CD4-positive, CD25-positive, alpha-beta regulatory T cell (primary cell): ENCODE results near the gene GPR3. TPM values are rescaled to one million over a fixed set of nuclear protein-coding genes. Genes with fewer than 3 reads are reported as not detected.

Source experiments
- ATAC-seq, 2 donors: fragments of 150-1000 bp; cut with Tn5 transposase; one replicate each; pipeline ENCODE4 v1.10.0; 2021; ENCODE audit warnings: low read depth in 2 of 2, moderate number of reproducible peaks in 2 of 2, moderate library complexity in 1 of 2
- DNase-seq, 3 donors: peaks; one replicate each; pipeline versions ENCODE4 v3.0.0 to v3.0.0-alpha.2; 2012 to 2022; ENCODE audit warnings: mixed read lengths in 1 of 3
- H3K27ac ChIP-seq: one replicate; pipeline ENCODE4 v1.7.0; 2013; ENCODE audit warnings: mild to moderate bottlenecking, low read length; ENCODE audit not compliant: insufficient read depth, poor library complexity, severe bottlenecking
- H3K27me3 ChIP-seq: one replicate; pipeline ENCODE4 v1.7.0; 2013; ENCODE audit warnings: low read length; ENCODE audit not compliant: control insufficient read depth, insufficient read depth
- H3K36me3 ChIP-seq: one replicate; pipeline ENCODE4 v1.7.0; 2013; ENCODE audit warnings: mild to moderate bottlenecking, low read length, moderate library complexity; ENCODE audit not compliant: control insufficient read depth, insufficient read depth
- H3K4me1 ChIP-seq: 2 replicates; pipeline ENCODE4 v1.7.0; 2013; ENCODE audit warnings: mild to moderate bottlenecking, low read length; ENCODE audit not compliant: insufficient read depth, control insufficient read depth, poor library complexity, severe bottlenecking
- H3K4me3 ChIP-seq: one replicate; pipeline ENCODE4 v1.7.0; 2013; ENCODE audit warnings: low read depth, mild to moderate bottlenecking, low read length, moderate library complexity
- H3K9me3 ChIP-seq, 2 experiments: 1 replicate in 1 of 2; 2 replicates in 1 of 2; pipeline ENCODE4 v1.7.0; 2013; ENCODE audit warnings: low read length in 2 of 2, mild to moderate bottlenecking in 1 of 2, moderate library complexity in 1 of 2; ENCODE audit not compliant: control insufficient read depth in 2 of 2
- H3K27ac Mint-ChIP-seq, 3 donors: one replicate each; pipeline ENCODE4 v1.8.0; 2020 to 2022; ENCODE audit warnings: mild to moderate bottlenecking in 3 of 3, mixed read lengths in 3 of 3, moderate library complexity in 2 of 3
- H3K27me3 Mint-ChIP-seq: one replicate; pipeline ENCODE4 v1.8.0; 2022; ENCODE audit warnings: mild to moderate bottlenecking, mixed read lengths
- H3K36me3 Mint-ChIP-seq: one replicate; pipeline ENCODE4 v1.8.0; 2020; ENCODE audit warnings: mixed read lengths
- H3K4me1 Mint-ChIP-seq, 4 donors: one replicate each; pipeline ENCODE4 v1.8.0; 2020 to 2022; ENCODE audit warnings: mixed read lengths in 4 of 4, mild to moderate bottlenecking in 1 of 4
- H3K4me3 Mint-ChIP-seq, 4 donors: one replicate each; pipeline ENCODE4 v1.8.0; 2020 to 2022; ENCODE audit warnings: mild to moderate bottlenecking in 4 of 4, mixed read lengths in 4 of 4, moderate library complexity in 3 of 4
- H3K9me3 Mint-ChIP-seq, 7 donors: one replicate each; pipeline ENCODE4 v1.8.0; 2020 to 2022; ENCODE audit warnings: mixed read lengths in 7 of 7, mild to moderate bottlenecking in 3 of 7, moderate library complexity in 2 of 7
- polyA plus RNA-seq, 4 donors: library from polyadenylated mRNA; unstranded; fragments of 300-500 nt; fragmentation: Illumina TruSeq; gene quantifications; one replicate each; pipeline ENCODE4 v1.2.3, GENCODE V29; 2021
- total RNA-seq: library from RNA; stranded (reverse); gene quantifications from one replicate; pipeline ENCODE4 v1.2.3, GENCODE V29; 2022

Gene GPR3
- total and polyA plus RNA-seq, 5 donors from 2014 or later, result 0.07 to 0.47 (median 0.21) TPM; not detected in 2

- peak in 2 of 3 donors; percentile 33 to 49 for DNase-seq
- Histone ChIP-seq H3K9me3 (no peaks in the 10 kb centered on the region), H3K4me3 (no peak overlapping the region)
Observed at GRCh38 chr1:27348861-27349783, 43.3 kb upstream of the GPR3 start.

GRCh38 chr1:27349784-27350662 is 42.4 kb upstream of the GPR3 start:
- H3K4me3 Mint-ChIP-seq, result peak overlapping the region in 2 of 4 donors; percentile 15 to 29
- Histone ChIP-seq H3K36me3 (peaks cover 29% of the 10 kb centered on the region), H3K9me3 (no peaks in the 10 kb centered on the region), H3K27ac (no peak overlapping the region), H3K4me3 (no peak overlapping the region), H3K4me1 (peaks cover 25% of the 10 kb centered on the region), H3K27me3 (no peaks in the 10 kb centered on the region)
- H3K27ac Mint-ChIP-seq, result peak overlapping the region in 1 of 3 donors; percentile 26
- ATAC-seq, result peak in 1 of 2 donors; percentile 41
- no peaks in the 10 kb centered on the region for H3K9me3 Mint-ChIP-seq
- H3K4me1 Mint-ChIP-seq, result peaks cover 0 to 30% (median 6%) of the 10 kb centered on the region in 4 donors
- no peaks in the 10 kb centered on the region for H3K27me3 Mint-ChIP-seq
- peaks cover 20% of the 10 kb centered on the region for H3K36me3 Mint-ChIP-seq
- DNase-seq, result no peak

More at GRCh38 chr1:27348861-27349783, 43.3 kb upstream of the GPR3 start:
- peak overlapping the region in 3 of 4 donors; percentile 41 to 69 (median 68) for H3K4me3 Mint-ChIP-seq
- Histone ChIP-seq H3K27ac (peak overlapping the region; percentile 30), H3K4me1 (peaks cover 32% of the 10 kb centered on the region), H3K36me3 (peaks cover 30% of the 10 kb centered on the region), H3K27me3 (no peaks in the 10 kb centered on the region)
- H3K27ac Mint-ChIP-seq, result peak overlapping the region; percentile 14 to 65 (median 36)
- H3K4me1 Mint-ChIP-seq, result peaks cover 0 to 35% (median 9%) of the 10 kb centered on the region in 4 donors
- peak; percentile 70 to 78 for ATAC-seq
- H3K9me3 Mint-ChIP-seq, result no peaks in the 10 kb centered on the region
- no peaks in the 10 kb centered on the region for H3K27me3 Mint-ChIP-seq
- peaks cover 24% of the 10 kb centered on the region for H3K36me3 Mint-ChIP-seq

GRCh38 chr1:27350663-27351540 is 41.5 kb upstream of the GPR3 start:
- Mint-ChIP-seq H3K27ac (no peak overlapping the region), H3K4me1 (peaks cover 0 to 31% (median 11%) of the 10 kb centered on the region in 4 donors), H3K36me3 (peaks cover 20% of the 10 kb centered on the region), H3K27me3 (no peaks in the 10 kb centered on the region), H3K9me3 (no peaks in the 10 kb centered on the region), H3K4me3 (peak overlapping the region in 2 of 4 donors; percentile 15 to 29)
- Histone ChIP-seq H3K36me3 (peaks cover 22% of the 10 kb centered on the region), H3K4me3 (no peak overlapping the region), H3K27me3 (no peaks in the 10 kb centered on the region), H3K9me3 (no peaks in the 10 kb centered on the region), H3K4me1 (peaks cover 26% of the 10 kb centered on the region), H3K27ac (no peak overlapping the region)
- ATAC-seq (no peak), DNase-seq (no peak)

DNA sequence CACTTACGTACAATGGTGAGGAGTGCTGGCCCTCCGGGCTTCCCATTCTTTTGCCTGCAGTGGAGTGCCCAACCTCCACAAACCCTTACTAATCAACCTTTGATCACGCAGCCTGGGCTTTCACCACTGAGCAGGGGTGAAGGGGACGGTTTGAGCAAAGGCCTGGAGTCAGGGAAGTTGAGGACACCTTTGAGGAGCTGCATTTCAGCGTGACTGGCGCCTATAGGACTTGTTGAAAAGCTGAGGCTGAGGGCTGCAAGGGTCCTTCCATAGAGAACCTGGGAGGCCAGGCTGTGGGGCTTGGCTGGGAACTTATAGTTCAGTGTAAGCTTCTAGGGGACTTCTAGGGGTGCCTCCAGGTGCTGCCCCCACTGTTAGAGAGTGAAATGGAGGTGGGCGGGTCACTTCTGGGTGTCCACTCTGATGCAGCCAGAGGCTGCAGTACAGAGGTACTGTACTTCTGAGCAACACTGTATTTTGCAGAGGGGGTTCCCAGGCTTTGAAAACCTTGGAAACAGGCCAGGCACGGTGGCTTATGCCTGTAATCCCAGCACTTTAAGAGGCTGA is 40.8 kb upstream of the GPR3 start:
- Mint-ChIP-seq H3K27ac (peak overlapping the region in 2 of 3 donors; percentile 15 to 41), H3K4me1 (peaks cover 0 to 31% (median 13%) of the 10 kb centered on the region in 4 donors), H3K9me3 (no peaks in the 10 kb centered on the region), H3K4me3 (peak overlapping the region in 3 of 4 donors; percentile 19 to 75 (median 35)), H3K27me3 (no peaks in the 10 kb centered on the region), H3K36me3 (peaks cover 15% of the 10 kb centered on the region)
- H3K27me3 ChIP-seq, result no peaks in the 10 kb centered on the region
- H3K4me1 ChIP-seq, result peaks cover 33% of the 10 kb centered on the region
- H3K36me3 ChIP-seq, result peaks cover 17% of the 10 kb centered on the region
- DNase-seq (no peak), ATAC-seq (no peak)
- no peak overlapping the region for H3K4me3 ChIP-seq
- H3K27ac ChIP-seq, result no peak overlapping the region
- H3K9me3 ChIP-seq, result no peaks in the 10 kb centered on the region

DNA sequence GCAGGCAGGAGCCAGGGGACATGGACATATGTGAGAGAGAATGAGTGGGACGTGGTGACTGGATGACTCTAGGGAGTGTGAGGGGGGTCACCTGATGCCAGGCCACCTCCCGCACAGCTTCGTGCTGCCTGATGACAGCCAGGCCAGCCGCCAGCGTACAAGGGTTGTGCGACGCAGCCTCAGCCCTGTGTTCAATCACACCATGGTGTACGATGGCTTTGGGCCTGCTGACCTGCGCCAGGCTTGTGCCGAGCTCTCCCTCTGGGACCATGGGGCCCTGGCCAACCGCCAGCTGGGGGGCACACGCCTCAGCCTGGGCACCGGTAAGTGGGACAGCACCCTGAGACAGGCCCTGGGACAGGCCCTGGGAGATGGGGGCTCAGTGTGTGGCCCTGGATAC is 39.3 kb upstream of the GPR3 start:
- H3K4me3 ChIP-seq, result no peak overlapping the region
- no peak overlapping the region for H3K27ac Mint-ChIP-seq
- peaks cover 5% of the 10 kb centered on the region for H3K36me3 ChIP-seq
- no peaks in the 10 kb centered on the region for H3K9me3 Mint-ChIP-seq
- H3K4me1 Mint-ChIP-seq, result peaks cover 0 to 37% (median 16%) of the 10 kb centered on the region in 4 donors
- no peak for DNase-seq
- peaks cover 6% of the 10 kb centered on the region for H3K36me3 Mint-ChIP-seq
- H3K4me3 Mint-ChIP-seq, result no peak overlapping the region
- no peaks in the 10 kb centered on the region for H3K27me3 Mint-ChIP-seq
- ATAC-seq, result no peak
- H3K4me1 ChIP-seq, result peaks cover 43% of the 10 kb centered on the region
- H3K27me3 ChIP-seq, result no peaks in the 10 kb centered on the region
- H3K9me3 ChIP-seq, result no peaks in the 10 kb centered on the region
- no peak overlapping the region for H3K27ac ChIP-seq

GRCh38 chr1:27353629-27354028 is 38.8 kb upstream of the GPR3 start:
- Mint-ChIP-seq H3K27ac (no peak overlapping the region), H3K36me3 (peaks cover 6% of the 10 kb centered on the region), H3K4me1 (peaks cover 0 to 40% (median 16%) of the 10 kb centered on the region in 4 donors), H3K27me3 (no peaks in the 10 kb centered on the region), H3K9me3 (no peaks in the 10 kb centered on the region), H3K4me3 (peak overlapping the region in 1 of 4 donors; percentile 66)
- H3K36me3 ChIP-seq, result peaks cover 5% of the 10 kb centered on the region
- H3K9me3 ChIP-seq, result no peaks in the 10 kb centered on the region
- no peak overlapping the region for H3K4me3 ChIP-seq
- H3K27ac ChIP-seq, result no peak overlapping the region
- ATAC-seq (no peak), DNase-seq (no peak)
- H3K27me3 ChIP-seq, result no peaks in the 10 kb centered on the region
- H3K4me1 ChIP-seq, result peaks cover 42% of the 10 kb centered on the region
